Left kidney (tissue), 2 donors: ENCODE results near the gene PGA3. TPM values are rescaled to one million over a fixed set of nuclear protein-coding genes. Genes with fewer than 3 reads are reported as not detected.
"Not testable (repeated sequence)": the region's sequence is repeated elsewhere in the genome, so short reads cannot be mapped to it uniquely, and the experiment has no call there.

Experiments
- DNase-seq: peaks from one replicate; pipeline ENCODE4 v3.0.0-alpha.2; 2013
- polyA plus RNA-seq: library from polyadenylated mRNA; unstranded; fragments of 120-200 nt; gene quantifications from one replicate; pipeline ENCODE4 v1.2.1, GENCODE V29; 2013; ENCODE audit not compliant: insufficient read length

The PGA3 gene
- polyA plus RNA-seq, 1 donor: 0.18 TPM

DNA sequence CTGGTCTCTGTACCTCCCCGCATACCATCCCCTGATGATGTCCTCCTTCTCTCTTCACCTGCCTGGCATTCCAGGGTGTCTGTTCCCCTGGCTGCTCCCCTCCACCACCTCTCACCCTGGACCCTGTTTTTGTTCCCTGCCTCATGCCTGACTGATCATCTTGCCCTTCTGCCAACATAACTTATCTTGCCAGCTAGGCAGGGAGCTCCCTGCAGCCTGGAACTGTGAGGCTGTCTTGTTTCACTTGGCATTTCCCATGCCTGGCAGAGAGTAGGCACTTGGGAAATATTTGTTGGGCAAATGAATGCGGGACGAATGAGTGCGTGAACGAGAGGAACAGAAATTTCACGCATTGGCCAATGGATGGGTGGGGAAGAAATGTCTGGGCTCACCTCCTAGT lies 7.3 kb downstream of the PGA3 start:
- DNase-seq: not testable (repeated sequence)

DNA sequence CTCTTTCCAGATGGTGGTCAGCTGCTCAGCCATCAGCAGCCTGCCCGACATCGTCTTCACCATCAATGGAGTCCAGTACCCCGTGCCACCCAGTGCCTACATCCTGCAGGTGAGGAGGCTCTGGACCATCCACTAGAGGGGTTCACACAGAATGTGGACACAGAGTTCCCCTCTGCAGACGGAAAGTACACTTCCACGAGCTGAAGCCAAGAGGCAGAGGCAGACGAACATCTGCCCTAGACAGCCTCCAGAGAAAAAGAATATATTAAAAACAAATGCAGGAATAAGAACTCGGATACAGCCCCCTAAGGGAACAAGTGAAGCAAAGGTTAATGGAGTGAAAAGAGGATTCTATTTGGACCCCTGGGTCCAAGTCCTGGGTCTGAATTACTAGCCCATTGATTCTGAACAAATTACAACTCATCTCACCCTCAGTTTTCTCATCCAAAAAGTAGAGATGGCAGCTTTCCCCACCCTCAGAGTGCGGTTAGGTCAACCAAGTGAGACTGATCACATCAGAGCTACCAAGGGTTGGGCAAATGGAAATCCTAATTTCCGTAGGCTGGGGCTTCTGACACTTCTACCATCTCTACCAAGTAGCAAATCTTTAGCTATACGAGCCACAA lies 8.1 kb downstream of the PGA3 start:
- DNase-seq: not testable (repeated sequence)

DNA sequence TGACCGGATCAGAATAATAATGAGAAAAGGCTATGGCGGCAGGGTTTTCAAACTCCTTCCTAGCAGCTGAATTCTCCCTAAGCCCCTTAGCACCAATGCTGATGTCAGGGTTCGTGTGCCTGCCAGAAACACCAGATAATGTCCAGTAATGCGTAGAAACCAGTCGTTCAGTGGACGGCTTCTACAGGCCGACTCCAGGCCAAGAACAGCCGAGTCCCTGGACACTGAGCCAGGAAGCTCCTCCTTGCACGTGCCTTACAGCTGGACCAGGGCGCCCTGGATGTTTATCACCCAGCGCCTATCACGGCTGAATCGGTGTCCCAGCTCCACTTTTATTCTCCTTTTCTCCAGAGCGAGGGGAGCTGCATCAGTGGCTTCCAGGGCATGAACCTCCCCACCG lies 8.9 kb downstream of the PGA3 start:
- not testable (repeated sequence) for DNase-seq

DNA sequence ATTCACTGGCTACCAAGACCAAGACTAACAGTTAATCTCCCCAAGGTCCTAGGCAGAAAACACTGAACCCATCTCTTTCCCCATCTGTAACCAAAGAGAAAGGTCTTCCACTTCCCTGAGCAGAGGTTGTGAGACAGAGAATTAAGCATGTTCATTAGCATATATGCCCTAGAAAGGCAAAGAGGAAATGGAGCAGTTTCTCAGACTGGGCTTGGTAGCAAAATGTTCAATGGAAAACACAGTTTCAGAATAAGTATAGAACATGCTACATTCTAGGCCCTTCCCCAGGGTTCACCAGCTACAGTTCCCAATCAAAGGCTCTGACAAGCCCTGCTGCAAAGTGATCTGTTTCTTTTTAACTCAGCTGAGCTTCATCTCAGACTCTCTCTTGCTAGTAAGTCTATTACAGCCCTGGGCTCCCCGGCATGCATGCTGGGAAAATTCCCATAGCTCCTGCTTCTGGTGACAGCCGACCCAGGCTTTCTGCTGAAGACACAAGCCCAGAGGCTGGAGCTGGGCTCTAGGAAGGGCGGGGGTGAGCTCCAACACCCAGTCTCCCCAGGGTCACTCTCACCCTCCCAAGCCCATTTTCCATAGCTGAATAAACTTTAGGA lies 10.5 kb downstream of the PGA3 start:
- DNase-seq: not testable (repeated sequence)

DNA sequence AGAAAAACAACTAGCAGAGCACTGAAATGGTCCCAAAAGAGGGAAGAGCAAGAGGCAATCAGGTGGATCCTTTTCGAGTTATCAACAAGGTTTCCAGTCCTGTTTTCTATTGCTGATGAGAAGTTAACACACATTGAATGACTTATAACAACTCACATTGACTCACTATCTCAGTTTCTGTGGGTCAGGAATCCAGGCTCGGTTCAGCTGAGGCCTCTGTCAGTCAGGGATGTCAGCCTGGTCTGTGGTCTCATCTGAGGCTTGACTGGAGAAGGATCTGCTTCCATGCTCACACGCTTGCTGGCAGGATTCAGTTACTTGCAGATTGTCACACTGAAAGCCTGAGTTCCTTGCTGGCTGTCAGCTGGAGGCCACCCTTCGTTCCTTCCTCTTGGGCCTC lies 15.0 kb downstream of the PGA3 start:
- DNase-seq: not testable (repeated sequence)

DNA sequence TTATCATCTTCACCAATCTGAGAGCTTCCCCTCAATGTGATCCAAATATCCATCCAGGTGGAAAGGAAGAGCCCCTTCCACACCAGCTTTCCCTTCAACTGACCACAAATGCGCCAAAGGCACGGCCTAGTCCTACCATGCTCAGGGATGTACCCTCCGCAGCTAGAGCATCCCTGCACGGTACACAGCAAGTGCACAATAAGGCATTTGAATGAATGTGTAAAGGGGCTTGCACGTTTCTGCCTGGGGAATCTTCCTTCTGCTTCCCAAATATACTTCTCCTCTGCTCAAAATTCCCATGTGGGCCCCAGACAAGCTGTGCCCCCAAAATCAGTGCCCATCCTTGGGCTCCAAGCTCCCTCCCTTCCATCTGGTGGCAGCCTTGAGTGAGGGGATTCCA lies 15.7 kb downstream of the PGA3 start:
- not testable (repeated sequence) for DNase-seq

DNA sequence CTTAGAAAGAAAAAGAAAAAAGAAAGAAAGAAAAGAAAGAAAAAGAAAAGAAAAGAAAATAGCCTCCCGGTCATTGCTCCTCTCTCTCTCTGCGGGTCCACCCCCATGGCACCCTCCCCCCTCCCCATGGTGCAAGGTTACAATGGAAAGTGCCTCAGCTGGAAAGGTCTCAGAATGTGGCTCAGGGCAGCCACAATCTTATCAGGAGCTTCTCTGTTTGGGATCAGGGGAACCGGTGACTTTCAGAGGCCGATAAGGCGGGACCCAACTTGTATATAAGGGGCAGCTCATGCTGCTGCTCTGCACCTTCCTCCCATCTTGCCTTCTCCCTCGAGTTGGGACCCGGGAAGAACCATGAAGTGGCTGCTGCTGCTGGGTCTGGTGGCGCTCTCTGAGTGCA lies 18.7 kb downstream of the PGA3 start, which contains the start of gene PGA4:
Gene PGA4 (plus strand): TSS at position 301 of the 400 bp plus-strand sequence. CDS start 54 bp downstream, at position 355.
- DNase-seq: not testable (repeated sequence)

DNA sequence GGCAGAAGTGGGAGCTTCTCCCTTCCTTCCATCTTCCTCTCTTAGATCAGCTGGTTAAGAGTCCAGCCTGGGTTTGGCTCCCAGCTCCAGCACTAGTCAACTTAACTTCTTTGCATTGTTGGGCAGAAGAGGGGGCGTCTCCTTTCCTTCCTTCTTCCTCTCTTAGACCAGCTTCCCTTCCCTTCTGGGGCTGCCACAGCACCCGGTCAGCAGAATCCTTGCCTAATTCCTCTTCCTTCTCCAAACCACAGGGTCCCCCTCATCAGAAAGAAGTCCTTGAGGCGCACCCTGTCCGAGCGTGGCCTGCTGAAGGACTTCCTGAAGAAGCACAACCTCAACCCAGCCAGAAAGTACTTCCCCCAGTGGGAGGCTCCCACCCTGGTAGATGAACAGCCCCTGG lies 19.4 kb downstream of the PGA3 start:
- DNase-seq: not testable (repeated sequence)

DNA sequence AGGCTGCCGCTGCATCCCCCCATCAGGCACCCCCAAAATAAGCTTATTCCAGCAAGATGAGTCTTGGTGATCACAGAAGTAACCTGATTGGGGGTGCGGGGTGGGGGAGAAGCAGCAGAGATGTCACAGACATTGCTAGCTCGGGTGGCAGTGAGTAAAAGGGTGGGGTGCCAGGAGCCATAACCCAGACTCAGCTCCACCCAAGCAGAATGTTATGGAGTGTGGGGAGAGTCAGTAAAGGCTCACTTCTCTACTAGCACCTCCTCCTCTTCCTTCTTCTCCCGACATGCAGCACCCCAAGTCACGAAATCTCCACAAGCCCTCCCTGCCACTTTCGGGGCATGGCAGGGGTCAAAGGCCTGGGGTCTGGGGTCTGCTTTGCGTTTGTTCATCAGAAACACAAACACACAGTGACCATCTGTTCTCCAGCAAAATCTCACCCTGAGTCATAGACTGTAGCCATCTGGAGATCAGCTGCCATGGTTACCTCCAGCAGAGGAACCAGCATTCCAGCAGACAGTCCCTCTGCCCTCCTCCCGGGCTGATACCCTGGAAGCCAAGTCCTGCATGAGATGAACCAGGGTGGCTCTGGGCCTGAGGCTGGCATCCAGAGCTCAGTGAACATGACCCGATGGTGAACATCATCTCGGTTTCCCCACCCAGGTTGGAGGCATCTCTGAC lies 23.3 kb downstream of the PGA3 start:
- DNase-seq: not testable (repeated sequence)

DNA sequence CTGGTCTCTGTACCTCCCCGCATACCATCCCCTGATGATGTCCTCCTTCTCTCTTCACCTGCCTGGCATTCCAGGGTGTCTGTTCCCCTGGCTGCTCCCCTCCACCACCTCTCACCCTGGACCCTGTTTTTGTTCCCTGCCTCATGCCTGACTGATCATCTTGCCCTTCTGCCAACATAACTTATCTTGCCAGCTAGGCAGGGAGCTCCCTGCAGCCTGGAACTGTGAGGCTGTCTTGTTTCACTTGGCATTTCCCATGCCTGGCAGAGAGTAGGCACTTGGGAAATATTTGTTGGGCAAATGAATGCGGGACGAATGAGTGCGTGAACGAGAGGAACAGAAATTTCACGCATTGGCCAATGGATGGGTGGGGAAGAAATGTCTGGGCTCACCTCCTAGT lies 26.1 kb downstream of the PGA3 start:
- not testable (repeated sequence) for DNase-seq

DNA sequence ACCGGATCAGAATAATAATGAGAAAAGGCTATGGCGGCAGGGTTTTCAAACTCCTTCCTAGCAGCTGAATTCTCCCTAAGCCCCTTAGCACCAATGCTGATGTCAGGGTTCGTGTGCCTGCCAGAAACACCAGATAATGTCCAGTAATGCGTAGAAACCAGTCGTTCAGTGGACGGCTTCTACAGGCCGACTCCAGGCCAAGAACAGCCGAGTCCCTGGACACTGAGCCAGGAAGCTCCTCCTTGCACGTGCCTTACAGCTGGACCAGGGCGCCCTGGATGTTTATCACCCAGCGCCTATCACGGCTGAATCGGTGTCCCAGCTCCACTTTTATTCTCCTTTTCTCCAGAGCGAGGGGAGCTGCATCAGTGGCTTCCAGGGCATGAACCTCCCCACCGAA lies 27.7 kb downstream of the PGA3 start:
- not testable (repeated sequence) for DNase-seq

DNA sequence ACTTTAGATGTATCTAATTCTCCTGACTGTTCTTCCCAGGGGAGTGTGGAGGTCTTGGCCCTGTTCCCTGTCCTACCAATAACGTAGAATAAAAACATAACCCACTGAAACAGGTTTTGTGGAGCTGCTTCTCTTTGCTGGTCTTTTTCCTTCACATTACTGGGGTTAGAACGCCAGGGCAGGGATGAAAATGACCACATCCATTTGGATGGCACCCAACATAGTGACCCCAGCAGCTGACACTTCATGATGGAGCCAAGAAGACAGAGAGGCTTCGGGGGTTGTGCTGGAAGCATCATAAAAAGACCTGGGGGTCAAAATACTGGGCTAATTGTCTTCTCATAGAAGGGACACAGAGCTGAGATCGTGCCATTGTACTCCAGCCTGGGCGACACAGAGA lies 28.3 kb downstream of the PGA3 start:
- DNase-seq: not testable (repeated sequence)

DNA sequence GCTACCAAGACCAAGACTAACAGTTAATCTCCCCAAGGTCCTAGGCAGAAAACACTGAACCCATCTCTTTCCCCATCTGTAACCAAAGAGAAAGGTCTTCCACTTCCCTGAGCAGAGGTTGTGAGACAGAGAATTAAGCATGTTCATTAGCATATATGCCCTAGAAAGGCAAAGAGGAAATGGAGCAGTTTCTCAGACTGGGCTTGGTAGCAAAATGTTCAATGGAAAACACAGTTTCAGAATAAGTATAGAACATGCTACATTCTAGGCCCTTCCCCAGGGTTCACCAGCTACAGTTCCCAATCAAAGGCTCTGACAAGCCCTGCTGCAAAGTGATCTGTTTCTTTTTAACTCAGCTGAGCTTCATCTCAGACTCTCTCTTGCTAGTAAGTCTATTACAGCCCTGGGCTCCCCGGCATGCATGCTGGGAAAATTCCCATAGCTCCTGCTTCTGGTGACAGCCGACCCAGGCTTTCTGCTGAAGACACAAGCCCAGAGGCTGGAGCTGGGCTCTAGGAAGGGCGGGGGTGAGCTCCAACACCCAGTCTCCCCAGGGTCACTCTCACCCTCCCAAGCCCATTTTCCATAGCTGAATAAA lies 29.3 kb downstream of the PGA3 start:
- DNase-seq: not testable (repeated sequence)

DNA sequence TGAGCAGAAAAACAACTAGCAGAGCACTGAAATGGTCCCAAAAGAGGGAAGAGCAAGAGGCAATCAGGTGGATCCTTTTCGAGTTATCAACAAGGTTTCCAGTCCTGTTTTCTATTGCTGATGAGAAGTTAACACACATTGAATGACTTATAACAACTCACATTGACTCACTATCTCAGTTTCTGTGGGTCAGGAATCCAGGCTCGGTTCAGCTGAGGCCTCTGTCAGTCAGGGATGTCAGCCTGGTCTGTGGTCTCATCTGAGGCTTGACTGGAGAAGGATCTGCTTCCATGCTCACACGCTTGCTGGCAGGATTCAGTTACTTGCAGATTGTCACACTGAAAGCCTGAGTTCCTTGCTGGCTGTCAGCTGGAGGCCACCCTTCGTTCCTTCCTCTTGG lies 33.8 kb downstream of the PGA3 start:
- DNase-seq: not testable (repeated sequence)

DNA sequence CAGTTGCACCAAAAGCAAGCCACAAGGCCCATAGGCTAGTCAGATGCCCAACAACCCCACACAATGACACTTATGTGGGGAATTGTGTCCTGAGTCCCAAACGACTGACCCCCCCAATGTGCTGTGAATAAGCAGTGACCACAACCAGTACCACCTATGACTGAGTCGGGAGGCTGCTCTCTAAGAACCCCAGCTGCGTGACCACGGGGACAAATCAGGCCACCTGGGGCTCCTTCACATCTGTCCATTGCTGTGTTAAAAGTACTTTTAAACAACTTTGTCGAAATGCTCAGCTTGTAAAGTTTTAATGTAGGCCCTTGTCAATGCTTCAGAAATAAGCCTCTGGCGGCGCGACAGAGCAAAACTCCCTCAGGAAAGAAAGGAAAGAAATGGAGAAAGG lies 37.0 kb downstream of the PGA3 start:
- not testable (repeated sequence) for DNase-seq

DNA sequence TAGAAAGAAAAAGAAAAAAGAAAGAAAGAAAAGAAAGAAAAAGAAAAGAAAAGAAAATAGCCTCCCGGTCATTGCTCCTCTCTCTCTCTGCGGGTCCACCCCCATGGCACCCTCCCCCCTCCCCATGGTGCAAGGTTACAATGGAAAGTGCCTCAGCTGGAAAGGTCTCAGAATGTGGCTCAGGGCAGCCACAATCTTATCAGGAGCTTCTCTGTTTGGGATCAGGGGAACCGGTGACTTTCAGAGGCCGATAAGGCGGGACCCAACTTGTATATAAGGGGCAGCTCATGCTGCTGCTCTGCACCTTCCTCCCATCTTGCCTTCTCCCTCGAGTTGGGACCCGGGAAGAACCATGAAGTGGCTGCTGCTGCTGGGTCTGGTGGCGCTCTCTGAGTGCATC lies 37.6 kb downstream of the PGA3 start, which contains the start of gene PGA5:
Gene PGA5 (plus strand): TSS at position 301 of the 400 bp plus-strand sequence. CDS start 52 bp downstream, at position 353.
- DNase-seq: not testable (repeated sequence)

DNA sequence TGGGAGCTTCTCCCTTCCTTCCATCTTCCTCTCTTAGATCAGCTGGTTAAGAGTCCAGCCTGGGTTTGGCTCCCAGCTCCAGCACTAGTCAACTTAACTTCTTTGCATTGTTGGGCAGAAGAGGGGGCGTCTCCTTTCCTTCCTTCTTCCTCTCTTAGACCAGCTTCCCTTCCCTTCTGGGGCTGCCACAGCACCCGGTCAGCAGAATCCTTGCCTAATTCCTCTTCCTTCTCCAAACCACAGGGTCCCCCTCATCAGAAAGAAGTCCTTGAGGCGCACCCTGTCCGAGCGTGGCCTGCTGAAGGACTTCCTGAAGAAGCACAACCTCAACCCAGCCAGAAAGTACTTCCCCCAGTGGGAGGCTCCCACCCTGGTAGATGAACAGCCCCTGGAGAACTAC lies 38.2 kb downstream of the PGA3 start:
- not testable (repeated sequence) for DNase-seq

DNA sequence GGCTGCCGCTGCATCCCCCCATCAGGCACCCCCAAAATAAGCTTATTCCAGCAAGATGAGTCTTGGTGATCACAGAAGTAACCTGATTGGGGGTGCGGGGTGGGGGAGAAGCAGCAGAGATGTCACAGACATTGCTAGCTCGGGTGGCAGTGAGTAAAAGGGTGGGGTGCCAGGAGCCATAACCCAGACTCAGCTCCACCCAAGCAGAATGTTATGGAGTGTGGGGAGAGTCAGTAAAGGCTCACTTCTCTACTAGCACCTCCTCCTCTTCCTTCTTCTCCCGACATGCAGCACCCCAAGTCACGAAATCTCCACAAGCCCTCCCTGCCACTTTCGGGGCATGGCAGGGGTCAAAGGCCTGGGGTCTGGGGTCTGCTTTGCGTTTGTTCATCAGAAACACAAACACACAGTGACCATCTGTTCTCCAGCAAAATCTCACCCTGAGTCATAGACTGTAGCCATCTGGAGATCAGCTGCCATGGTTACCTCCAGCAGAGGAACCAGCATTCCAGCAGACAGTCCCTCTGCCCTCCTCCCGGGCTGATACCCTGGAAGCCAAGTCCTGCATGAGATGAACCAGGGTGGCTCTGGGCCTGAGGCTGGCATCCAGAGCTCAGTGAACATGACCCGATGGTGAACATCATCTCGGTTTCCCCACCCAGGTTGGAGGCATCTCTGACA lies 42.1 kb downstream of the PGA3 start:
- DNase-seq: not testable (repeated sequence)

DNA sequence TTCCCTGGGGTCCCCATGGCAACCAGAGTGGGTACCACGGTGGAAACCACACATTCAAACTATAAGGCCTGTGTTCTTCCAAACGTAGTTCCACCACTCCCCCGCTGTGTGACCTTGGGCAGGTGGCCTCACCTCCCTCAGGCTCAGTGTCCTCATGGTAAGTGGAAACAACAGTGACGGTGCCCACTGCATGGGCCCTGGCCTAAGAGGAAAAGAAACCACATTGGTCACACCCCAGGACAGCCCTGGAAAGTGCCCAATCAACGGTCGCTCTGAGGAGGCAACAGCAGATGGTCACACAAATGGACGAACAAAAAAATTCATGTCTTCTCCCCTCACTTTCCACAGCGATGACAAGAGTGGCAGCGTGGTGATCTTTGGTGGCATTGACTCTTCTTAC lies 44.8 kb downstream of the PGA3 start:
- not testable (repeated sequence) for DNase-seq

DNA sequence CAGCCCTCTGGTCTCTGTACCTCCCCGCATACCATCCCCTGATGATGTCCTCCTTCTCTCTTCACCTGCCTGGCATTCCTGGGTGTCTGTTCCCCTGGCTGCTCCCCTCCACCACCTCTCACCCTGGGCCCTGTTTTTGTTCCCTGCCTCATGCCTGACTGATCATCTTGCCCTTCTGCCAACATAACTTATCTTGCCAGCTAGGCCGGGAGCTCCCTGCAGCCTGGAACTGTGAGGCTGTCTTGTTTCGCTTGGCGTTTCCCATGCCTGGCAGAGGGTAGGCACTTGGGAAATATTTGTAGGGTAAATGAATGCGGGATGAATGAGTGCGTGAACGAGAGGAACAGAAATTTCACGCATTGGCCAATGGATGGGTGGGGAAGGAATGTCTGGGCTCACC lies 45.9 kb downstream of the PGA3 start:
- DNase-seq: not testable (repeated sequence)

DNA sequence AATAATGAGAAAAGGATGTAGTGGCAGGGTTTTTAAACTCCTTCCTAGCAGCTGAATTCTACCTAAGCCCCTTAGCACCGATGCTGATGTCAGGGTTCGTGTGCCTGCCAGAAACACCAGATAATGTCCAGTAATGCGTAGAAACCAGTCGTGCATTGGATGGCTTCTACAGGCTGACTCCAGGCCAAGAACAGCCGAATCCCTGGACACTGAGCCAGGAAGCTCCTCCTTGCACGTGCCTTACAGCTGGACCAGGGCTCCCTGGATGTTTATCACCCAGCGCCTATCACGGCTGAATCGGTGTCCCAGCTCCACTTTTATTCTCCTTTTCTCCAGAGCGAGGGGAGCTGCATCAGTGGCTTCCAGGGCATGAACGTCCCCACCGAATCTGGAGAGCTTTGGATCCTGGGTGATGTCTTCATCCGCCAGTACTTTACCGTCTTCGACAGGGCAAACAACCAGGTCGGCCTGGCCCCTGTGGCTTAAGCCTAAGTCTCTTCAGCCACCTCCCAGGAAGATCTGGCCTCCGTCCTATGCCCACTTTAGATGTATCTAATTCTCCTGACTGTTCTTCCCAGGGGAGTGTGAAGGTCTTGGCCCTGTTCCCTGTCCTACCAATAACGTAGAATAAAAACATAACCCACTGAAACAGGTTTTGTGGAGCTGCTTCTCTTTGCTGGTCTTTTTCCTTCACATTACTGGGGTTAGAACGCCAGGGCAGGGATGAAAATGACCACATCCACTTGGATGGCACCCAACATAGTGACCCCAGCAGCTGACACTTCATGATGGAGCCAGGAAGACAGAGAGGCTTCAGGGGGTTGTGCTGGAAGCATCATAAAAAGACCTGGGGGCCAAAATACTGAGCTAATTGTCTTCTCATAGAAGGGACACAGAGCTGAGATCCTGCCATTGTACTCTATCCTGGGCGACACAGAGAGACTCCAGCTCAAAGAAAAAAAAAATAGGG lies 47.8 kb downstream of the PGA3 start:
- DNase-seq: not testable (repeated sequence)
